Endodermal cell (in vitro differentiated cells): ENCODE results near the gene EEF1E1. TPM values are rescaled to one million over a fixed set of nuclear protein-coding genes. Genes with fewer than 3 reads are reported as not detected.
A peak's percentile ranks its signal among the peaks of the same experiment; 100 is the strongest.

Source experiments
- DNase-seq: peaks from one replicate; pipeline ENCODE4 v3.0.0-alpha.2; 2017
- H3K27ac ChIP-seq: 2 replicates; pipeline ENCODE4 v1.5.1; 2013; ENCODE audit warnings: mild to moderate bottlenecking, low read depth, low read length, moderate library complexity
- H3K27me3 ChIP-seq: 2 replicates; pipeline ENCODE4 v1.6.1; 2013; ENCODE audit warnings: mild to moderate bottlenecking, low read length, moderate library complexity; ENCODE audit not compliant: insufficient read depth, control insufficient read depth, poor library complexity, severe bottlenecking
- H3K36me3 ChIP-seq: 2 replicates; pipeline ENCODE4 v1.7.0; 2013; ENCODE audit warnings: mild to moderate bottlenecking, low read length, moderate library complexity; ENCODE audit not compliant: control insufficient read depth, insufficient read depth
- H3K4me1 ChIP-seq: one replicate; pipeline ENCODE4 v1.7.0; 2013; ENCODE audit warnings: low read length; ENCODE audit not compliant: control insufficient read depth, insufficient read depth
- H3K4me3 ChIP-seq: 2 replicates; pipeline ENCODE4 v1.5.1; 2013; ENCODE audit warnings: mild to moderate bottlenecking, low read length, moderate library complexity
- H3K9ac ChIP-seq: 2 replicates; pipeline ENCODE4 v1.6.1; 2013; ENCODE audit warnings: mild to moderate bottlenecking, low read length, moderate library complexity; ENCODE audit not compliant: poor library complexity, severe bottlenecking; ENCODE audit errors: extremely low read depth
- H3K9me3 ChIP-seq: 2 replicates; pipeline ENCODE4 v1.6.1; 2013; ENCODE audit warnings: mild to moderate bottlenecking, low read length, moderate library complexity; ENCODE audit not compliant: control insufficient read depth
- H3K27ac Mint-ChIP-seq: 2 replicates; pipeline ENCODE4 v1.8.0; 2020; ENCODE audit warnings: mixed read lengths
- H3K27me3 Mint-ChIP-seq: 2 replicates; pipeline ENCODE4 v1.8.0; 2021; ENCODE audit warnings: mild to moderate bottlenecking, mixed read lengths; ENCODE audit not compliant: insufficient read depth
- H3K36me3 Mint-ChIP-seq: 2 replicates; pipeline ENCODE4 v1.8.0; 2020; ENCODE audit warnings: low read depth, mixed read lengths
- H3K4me1 Mint-ChIP-seq: 2 replicates; pipeline ENCODE4 v1.8.0; 2020; ENCODE audit warnings: mixed read lengths
- H3K4me3 Mint-ChIP-seq: 2 replicates; pipeline ENCODE4 v1.8.0; 2020; ENCODE audit warnings: mild to moderate bottlenecking, moderate library complexity, mixed read lengths
- H3K9me3 Mint-ChIP-seq: 2 replicates; pipeline ENCODE4 v1.8.0; 2020; ENCODE audit warnings: mild to moderate bottlenecking, mixed read lengths
- CTCF ChIP-seq: fragments of 200-600 bp; sonication (generic); conservative IDR thresholded peaks from 2 replicates; pipeline ENCODE4 v1.5.0; 2021; ENCODE audit warnings: antibody characterized with exemption, mild to moderate bottlenecking
- WGBS, 2 experiments: methylation state at CpG; one replicate each; pipeline versions ENCODE4 v1.1.5 to v1.1.7; 2013; ENCODE audit warnings: missing lambda C conversion rate in 2 of 2, mixed read lengths in 1 of 2; ENCODE audit not compliant: insufficient coverage in 1 of 2, insufficient read length in 1 of 2; 5-methylcytosine and 5-hydroxymethylcytosine counted together
- total RNA-seq, 2 donors: library from RNA; stranded (reverse); fragmentation: NEBNext Ultra II Directional in 1 of 2; extraction: Animal tissue kit (Norgen Biotek cat#: 25700) in 1 of 2; gene quantifications; 2 replicates in 1 of 2; 3 replicates in 1 of 2; pipeline ENCODE4 v1.2.1, GENCODE V29; 2021

EEF1E1 gene
- total RNA-seq, 2 donors from 2014 or later = 41.5 to 46.6 TPM

DNA sequence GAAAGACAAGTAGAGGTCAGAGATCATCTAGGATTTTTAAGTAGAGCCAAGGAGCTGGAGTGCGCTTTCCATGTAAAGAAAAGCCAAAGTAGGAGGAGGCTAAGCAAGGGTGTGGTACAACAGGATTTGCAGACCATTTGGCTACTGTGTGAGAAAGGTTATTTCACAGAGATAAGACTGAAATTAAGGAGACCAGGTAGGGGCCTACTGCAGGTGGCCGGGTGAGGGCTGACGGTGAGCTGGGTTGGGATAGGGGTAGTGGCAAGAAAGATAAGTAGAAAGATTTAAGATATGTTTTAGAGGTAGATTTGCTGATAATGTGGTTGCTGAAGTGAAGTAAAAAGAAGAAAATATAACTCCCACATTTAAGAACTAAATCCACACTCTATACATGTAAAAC is 42.0 kb downstream of the EEF1E1 start:
- DNase-seq = no peak

DNA sequence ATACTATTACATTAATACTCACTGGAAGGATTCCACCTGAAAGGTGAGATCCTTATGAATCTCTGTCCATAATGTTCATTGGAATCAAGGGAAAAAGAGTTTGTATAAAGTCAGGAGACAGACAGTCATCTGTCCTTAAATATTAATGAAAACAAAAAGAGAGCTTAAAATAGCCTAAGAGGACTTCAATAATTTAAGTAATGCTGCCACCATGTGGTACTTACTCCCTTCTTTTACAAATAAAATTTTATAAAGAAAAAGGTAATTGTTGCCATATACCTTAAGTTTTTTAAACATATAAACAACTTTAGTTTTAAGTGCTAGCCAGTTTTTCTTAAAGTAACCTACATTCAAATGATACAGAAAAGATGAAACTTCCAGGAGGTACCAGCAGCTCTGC is 43.2 kb downstream of the EEF1E1 start:
- Histone ChIP-seq H3K4me1 (no peaks in the 10 kb centered on the region), H3K9me3 (no peaks in the 10 kb centered on the region), H3K36me3 (peaks cover 35% of the 10 kb centered on the region), H3K27ac (no peak overlapping the region), H3K4me3 (no peak overlapping the region), H3K9ac (no peak overlapping the region), H3K27me3 (no peaks in the 10 kb centered on the region)
- Mint-ChIP-seq H3K9me3 (no peaks in the 10 kb centered on the region), H3K27ac (no peak overlapping the region), H3K27me3 (no peaks in the 10 kb centered on the region), H3K4me3 (no peak overlapping the region), H3K36me3 (peaks cover 26% of the 10 kb centered on the region), H3K4me1 (peaks cover 8% of the 10 kb centered on the region)
- TF ChIP-seq CTCF = peak; percentile 62
- DNase-seq = no peak

More for the DNA sequence above, 42.0 kb downstream of the EEF1E1 start:
- Histone ChIP-seq H3K9ac (no peak overlapping the region), H3K27ac (no peak overlapping the region), H3K27me3 (no peaks in the 10 kb centered on the region), H3K4me1 (peaks cover 6% of the 10 kb centered on the region), H3K4me3 (no peak overlapping the region), H3K36me3 (peaks cover 32% of the 10 kb centered on the region), H3K9me3 (no peaks in the 10 kb centered on the region)
- peaks cover 15% of the 10 kb centered on the region for H3K4me1 Mint-ChIP-seq
- H3K27ac Mint-ChIP-seq = no peak overlapping the region
- 90 to 100% methylated on average over 1 to 3 of the region's 3 CpGs for WGBS, 2 experiments
- no peaks in the 10 kb centered on the region for H3K27me3 Mint-ChIP-seq
- H3K4me3 Mint-ChIP-seq = no peak overlapping the region
- H3K36me3 Mint-ChIP-seq = peaks cover 23% of the 10 kb centered on the region
- H3K9me3 Mint-ChIP-seq = no peaks in the 10 kb centered on the region
- TF ChIP-seq CTCF = no peak

GRCh38 chr6:8057793-8058192 is 44.6 kb downstream of the EEF1E1 start:
- Mint-ChIP-seq H3K27me3 (no peaks in the 10 kb centered on the region), H3K4me3 (no peak overlapping the region), H3K4me1 (peaks cover 4% of the 10 kb centered on the region), H3K36me3 (peaks cover 31% of the 10 kb centered on the region), H3K27ac (no peak overlapping the region), H3K9me3 (no peaks in the 10 kb centered on the region)
- H3K27ac ChIP-seq = no peak overlapping the region
- no peaks in the 10 kb centered on the region for H3K27me3 ChIP-seq
- no peaks in the 10 kb centered on the region for H3K4me1 ChIP-seq
- no peak overlapping the region for H3K9ac ChIP-seq
- no peaks in the 10 kb centered on the region for H3K9me3 ChIP-seq
- no peak for TF ChIP-seq CTCF
- DNase-seq = no peak
- WGBS, 2 experiments = 91 to 100% methylated on average over 1 to 3 of the region's 3 CpGs
- peaks cover 35% of the 10 kb centered on the region for H3K36me3 ChIP-seq
- H3K4me3 ChIP-seq = no peak overlapping the region
